CD14-positive monocyte (primary cell): ENCODE results near the gene ZNF341. TPM values are rescaled to one million over a fixed set of nuclear protein-coding genes. Genes with fewer than 3 reads are reported as not detected.
A peak's percentile ranks its signal among the peaks of the same experiment; 100 is the strongest.

Source experiments
- DNase-seq, 3 donors: peaks; one replicate each; pipeline ENCODE4 v3.0.0-alpha.2; 2011 to 2022
- H2AFZ ChIP-seq: 2 replicates; pipeline ENCODE4 v1.6.0; 2012; ENCODE audit warnings: mild to moderate bottlenecking, low read depth, low read length, inconsistent platforms; ENCODE audit not compliant: insufficient read depth, poor library complexity, severe bottlenecking
- H3K27ac ChIP-seq, 2 donors: 1 replicate in 1 of 2; 2 replicates in 1 of 2; pipeline ENCODE4 v1.5.1; 2012 to 2013; ENCODE audit warnings: low read length in 2 of 2, control low read depth in 1 of 2, inconsistent platforms in 1 of 2, low read depth in 1 of 2, mild to moderate bottlenecking in 1 of 2
- H3K27me3 ChIP-seq, 2 donors: one replicate each; pipeline versions ENCODE4 v1.6.0 to v1.6.1; 2011 to 2013; ENCODE audit warnings: low read length in 2 of 2; ENCODE audit not compliant: control insufficient read depth in 2 of 2, insufficient read depth in 2 of 2
- H3K36me3 ChIP-seq, 2 donors: replicated peaks in 1 of 2; 1 replicate in 1 of 2; 2 replicates in 1 of 2; pipeline versions ENCODE4 v1.5.1 to v1.6.1; 2012 to 2013; ENCODE audit warnings: low read length in 2 of 2, control low read depth in 1 of 2, inconsistent platforms in 1 of 2, mild to moderate bottlenecking in 1 of 2; ENCODE audit not compliant: insufficient read depth in 2 of 2, control insufficient read depth in 1 of 2
- H3K4me1 ChIP-seq, 2 donors: 1 replicate in 1 of 2; 2 replicates in 1 of 2; pipeline versions ENCODE4 v1.5.1 to v1.6.1; 2012 to 2013; ENCODE audit warnings: low read length in 2 of 2, control low read depth in 1 of 2, inconsistent platforms in 1 of 2, mild to moderate bottlenecking in 1 of 2, moderate library complexity in 1 of 2; ENCODE audit not compliant: insufficient read depth in 2 of 2, control insufficient read depth in 1 of 2
- H3K4me2 ChIP-seq: replicated peaks from 2 replicates; pipeline ENCODE3; 2012; ENCODE audit warnings: low read length, moderate library complexity, mild to moderate bottlenecking; ENCODE audit not compliant: poor library complexity, severe bottlenecking; ENCODE audit errors: extremely low read depth
- H3K4me3 ChIP-seq, 3 experiments: fragments of 200-600 bp in 1 of 3; sonication (generic) in 1 of 3; replicated peaks in 1 of 3; 1 replicate in 2 of 3; 2 replicates in 1 of 3; pipeline ENCODE4 v1.5.1; 2011 to 2013; ENCODE audit warnings: low read length in 3 of 3, mild to moderate bottlenecking in 3 of 3, control low read depth in 2 of 3, low read depth in 2 of 3, inconsistent platforms in 1 of 3, moderate library complexity in 1 of 3
- H3K79me2 ChIP-seq: 2 replicates; pipeline ENCODE4 v1.6.0; 2012; ENCODE audit warnings: mild to moderate bottlenecking, control low read depth, inconsistent platforms, low read length, moderate library complexity; ENCODE audit not compliant: insufficient read depth
- H3K9ac ChIP-seq: 2 replicates; pipeline ENCODE4 v1.6.0; 2017; ENCODE audit warnings: low read length, mild to moderate bottlenecking; ENCODE audit not compliant: insufficient read depth, poor library complexity, severe bottlenecking
- H3K9me3 ChIP-seq, 2 donors: replicated peaks in 1 of 2; 1 replicate in 1 of 2; 2 replicates in 1 of 2; pipeline versions ENCODE4 v1.5.1 to v1.6.1; 2012 to 2013; ENCODE audit warnings: low read length in 2 of 2, control low read depth in 1 of 2; ENCODE audit not compliant: control insufficient read depth in 1 of 2, insufficient read depth in 1 of 2
- H4K20me1 ChIP-seq: 2 replicates; pipeline ENCODE4 v1.6.0; 2012; ENCODE audit warnings: mild to moderate bottlenecking, low read length, control low read depth, moderate library complexity; ENCODE audit not compliant: insufficient read depth
- H3K27ac Mint-ChIP-seq, 7 donors: one replicate each; pipeline ENCODE4 v1.8.0; 2020; ENCODE audit warnings: mild to moderate bottlenecking in 7 of 7, mixed read lengths in 7 of 7, moderate library complexity in 6 of 7, inconsistent platforms in 2 of 7
- H3K27me3 Mint-ChIP-seq, 3 donors: one replicate each; pipeline ENCODE4 v1.8.0; 2021 to 2022; ENCODE audit warnings: low read depth in 3 of 3, mild to moderate bottlenecking in 3 of 3, mixed read lengths in 3 of 3, moderate library complexity in 3 of 3, inconsistent platforms in 1 of 3
- H3K36me3 Mint-ChIP-seq, 2 donors: one replicate each; pipeline ENCODE4 v1.8.0; 2020; ENCODE audit warnings: mixed read lengths in 2 of 2, inconsistent platforms in 1 of 2, mild to moderate bottlenecking in 1 of 2
- H3K4me1 Mint-ChIP-seq: one replicate; pipeline ENCODE4 v1.8.0; 2020; ENCODE audit warnings: mild to moderate bottlenecking, mixed read lengths
- H3K4me3 Mint-ChIP-seq, 2 donors: one replicate each; pipeline ENCODE4 v1.8.0; 2020; ENCODE audit warnings: mild to moderate bottlenecking in 2 of 2, mixed read lengths in 2 of 2, moderate library complexity in 1 of 2
- H3K9me3 Mint-ChIP-seq, 7 donors: one replicate each; pipeline ENCODE4 v1.8.0; 2020 to 2022; ENCODE audit warnings: mixed read lengths in 7 of 7, mild to moderate bottlenecking in 6 of 7, moderate library complexity in 6 of 7, inconsistent platforms in 2 of 7
- CTCF ChIP-seq: fragments of 200-600 bp; IDR thresholded peaks from one replicate; pipeline ENCODE4 v1.8.0; 2022; ENCODE audit warnings: antibody characterized with exemption, mild to moderate bottlenecking
- WGBS: methylation state at CpG from one replicate; pipeline ENCODE4 v1.1.5; 2013; ENCODE audit warnings: missing lambda C conversion rate; ENCODE audit not compliant: insufficient coverage; 5-methylcytosine and 5-hydroxymethylcytosine counted together
- intact Hi-C, 2 donors: fragments of 100-400 bp; cut with micrococcal nuclease; formaldehyde crosslinking; loops; one replicate each; pipeline versions ENCODE4 v1.15.0 to v1.15.1; 2023
- polyA plus RNA-seq, 3 donors: library from polyadenylated mRNA; depleted of rRNA in 1 of 3; unstranded in 2 of 3; stranded (reverse) in 1 of 3; fragments of 300-500 nt in 2 of 3; fragments of >200 nt in 1 of 3; fragmentation: Illumina TruSeq in 2 of 3; gene quantifications; 1 replicate in 2 of 3; 2 replicates in 1 of 3; pipeline ENCODE4 v1.2.3, GENCODE V29; 2012 to 2021

The ZNF341 gene
- polyA plus RNA-seq, 3 donors: 1.1 to 10.3 (median 2.3) TPM

DNA sequence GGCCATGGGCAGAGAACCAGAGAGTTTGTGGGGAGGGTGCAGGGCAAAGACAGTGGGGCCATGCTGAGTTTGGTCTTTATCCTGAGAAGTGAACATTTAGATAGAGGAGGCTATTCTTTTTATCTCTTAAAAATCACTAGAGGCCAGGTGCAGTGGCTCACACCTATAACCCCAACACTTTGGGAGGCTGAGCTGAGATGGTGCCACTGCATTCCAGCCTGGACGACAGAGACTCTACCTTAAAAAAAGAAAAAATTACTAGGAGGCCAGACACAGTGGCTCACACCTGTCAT, 20.4 kb upstream of the ZNF341 start:
- no peak overlapping the region for H3K4me3 Mint-ChIP-seq
- Histone ChIP-seq H3K4me1 (no peaks in the 10 kb centered on the region), H3K4me2 (no peak overlapping the region), H4K20me1 (no peaks in the 10 kb centered on the region), H3K27ac (no peak overlapping the region), H3K79me2 (peaks cover 3% of the 10 kb centered on the region), H2AFZ (no peak overlapping the region), H3K9ac (no peak overlapping the region), H3K4me3 (no peak overlapping the region), H3K36me3 (peaks cover 47 to 68% of the 10 kb centered on the region in 2 donors), H3K9me3 (no peaks in the 10 kb centered on the region), H3K27me3 (no peaks in the 10 kb centered on the region)
- peaks cover 0 to 6% (median 0%) of the 10 kb centered on the region in 3 donors for H3K27me3 Mint-ChIP-seq
- peaks cover 49 to 65% of the 10 kb centered on the region in 2 donors for H3K36me3 Mint-ChIP-seq
- no peak for DNase-seq
- intact Hi-C loops: no loop called here
- WGBS: 100% methylated on average over 1 of the region's 1 CpG
- no peaks in the 10 kb centered on the region for H3K9me3 Mint-ChIP-seq
- H3K4me1 Mint-ChIP-seq: no peaks in the 10 kb centered on the region
- no peak for TF ChIP-seq CTCF
- peak overlapping the region in 1 of 7 donors; percentile 38 for H3K27ac Mint-ChIP-seq

DNA sequence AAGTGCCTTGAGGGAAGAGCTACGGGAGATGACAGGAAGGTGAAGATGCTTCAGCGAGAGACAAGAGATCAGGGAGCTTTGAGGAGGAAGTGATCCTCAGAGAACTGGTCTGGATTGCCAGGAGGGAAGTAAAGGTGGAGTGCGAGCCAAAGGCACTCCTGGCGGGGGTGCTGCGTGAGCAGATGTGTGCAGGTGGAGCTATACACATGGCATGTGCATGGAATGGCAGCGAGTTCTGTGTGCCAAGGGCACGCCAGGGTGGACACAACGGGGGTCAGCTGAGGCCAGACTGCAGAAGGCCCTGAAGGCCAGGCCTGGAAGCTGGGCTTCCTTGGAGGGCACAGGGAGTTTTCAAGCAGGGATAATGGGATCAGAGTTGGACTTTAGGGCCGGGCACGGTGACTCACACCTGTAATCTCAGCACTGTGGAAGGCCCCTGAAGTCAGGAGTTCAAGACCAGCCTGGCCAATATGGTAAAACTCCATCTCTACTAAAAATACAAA, 17.9 kb upstream of the ZNF341 start:
- Mint-ChIP-seq H3K9me3 (no peaks in the 10 kb centered on the region), H3K27ac (peak overlapping the region in 1 of 7 donors; percentile 73), H3K36me3 (peaks cover 40 to 52% of the 10 kb centered on the region in 2 donors), H3K4me1 (peaks cover 8% of the 10 kb centered on the region), H3K27me3 (peaks cover 0 to 6% (median 0%) of the 10 kb centered on the region in 3 donors), H3K4me3 (no peak overlapping the region)
- peaks cover 12% of the 10 kb centered on the region for H3K79me2 ChIP-seq
- no peak overlapping the region for H3K4me3 ChIP-seq
- H3K9ac ChIP-seq: no peak overlapping the region
- intact Hi-C loops: no loop called here
- no peak overlapping the region for H3K4me2 ChIP-seq
- H3K9me3 ChIP-seq: no peaks in the 10 kb centered on the region
- no peaks in the 10 kb centered on the region for H3K27me3 ChIP-seq
- no peaks in the 10 kb centered on the region for H4K20me1 ChIP-seq
- H3K4me1 ChIP-seq: no peaks in the 10 kb centered on the region
- DNase-seq: no peak
- no peak for TF ChIP-seq CTCF
- H3K36me3 ChIP-seq: peaks cover 40 to 48% of the 10 kb centered on the region in 2 donors
- no peak overlapping the region for H3K27ac ChIP-seq
- WGBS: 92% methylated on average over 8 of the region's 10 CpGs
- no peak overlapping the region for H2AFZ ChIP-seq
